BE2C (cell line): Measurements from ENCODE around the gene QKI.
"Not testable (repeated sequence)": the region's sequence is repeated elsewhere in the genome, so short reads cannot be mapped to it uniquely, and the experiment has no call there.

Source experiments
- DNase-seq: peaks from one replicate; pipeline ENCODE4 v3.0.0-alpha.2; 2020
- H3K27me3 ChIP-seq: fragments of 250-450 bp; sonication (Bioruptor Pico); 2 replicates; pipeline ENCODE4 v1.5.1; 2020; ENCODE audit warnings: mild to moderate bottlenecking
- H3K36me3 ChIP-seq: fragments of 250-450 bp; sonication (Bioruptor Pico); 2 replicates; pipeline ENCODE4 v1.5.1; 2020; ENCODE audit warnings: mild to moderate bottlenecking
- H3K4me1 ChIP-seq: fragments of 250-450 bp; sonication (Bioruptor Pico); 2 replicates; pipeline ENCODE4 v1.5.1; 2020
- H3K4me3 ChIP-seq: 2 replicates; pipeline ENCODE4 v1.5.1; 2011; ENCODE audit warnings: low read depth, low read length
- H3K9me3 ChIP-seq: fragments of 250-450 bp; sonication (Bioruptor Pico); 2 replicates; pipeline ENCODE4 v1.5.1; 2020
- CTCF ChIP-seq: IDR thresholded peaks from 2 replicates; pipeline ENCODE4 v1.5.1; 2012; ENCODE audit warnings: mild to moderate bottlenecking, low read depth, low read length

Gene QKI

GRCh38 chr6:163427498-163428254, 13.2 kb downstream of the QKI start:
- no peak for DNase-seq
- TF ChIP-seq CTCF, result peak; percentile 43; the same call in 1 of the 2 replicates
- H3K9me3 ChIP-seq, result no peaks in the 10 kb centered on the region
- no peak overlapping the region for H3K4me3 ChIP-seq
- H3K36me3 ChIP-seq, result no peaks in the 10 kb centered on the region
- H3K27me3 ChIP-seq, result no peaks in the 10 kb centered on the region
- H3K4me1 ChIP-seq, result peaks cover 12% of the 10 kb centered on the region

GRCh38 chr6:163428373-163428772, 13.9 kb downstream of the QKI start:
- no peak for DNase-seq
- no peaks in the 10 kb centered on the region for H3K27me3 ChIP-seq
- no peak for TF ChIP-seq CTCF
- H3K36me3 ChIP-seq, result no peaks in the 10 kb centered on the region
- no peak overlapping the region for H3K4me3 ChIP-seq
- H3K4me1 ChIP-seq, result peaks cover 12% of the 10 kb centered on the region
- H3K9me3 ChIP-seq, result no peaks in the 10 kb centered on the region

GRCh38 chr6:163429858-163430448, 15.4 kb downstream of the QKI start:
- H3K27me3 ChIP-seq, result no peaks in the 10 kb centered on the region
- no peak for TF ChIP-seq CTCF
- no peaks in the 10 kb centered on the region for H3K9me3 ChIP-seq
- H3K4me1 ChIP-seq, result peaks cover 12% of the 10 kb centered on the region
- no peak for DNase-seq
- no peaks in the 10 kb centered on the region for H3K36me3 ChIP-seq
- no peak overlapping the region for H3K4me3 ChIP-seq

- H3K9me3 ChIP-seq, result no peaks in the 10 kb centered on the region
- no peak overlapping the region for H3K4me3 ChIP-seq
- H3K4me1 ChIP-seq, result peaks cover 12% of the 10 kb centered on the region
- H3K36me3 ChIP-seq, result no peaks in the 10 kb centered on the region
- peak; percentile 8; the same call in 1 of the 2 replicates for TF ChIP-seq CTCF
- H3K27me3 ChIP-seq, result no peaks in the 10 kb centered on the region
- DNase-seq, result no peak
Observed at GRCh38 chr6:163432300-163432699, 17.8 kb downstream of the QKI start.

GRCh38 chr6:163433486-163433885, 19.0 kb downstream of the QKI start:
- not testable (repeated sequence) for H3K9me3 ChIP-seq, DNase-seq, H3K27me3 ChIP-seq, H3K4me3 ChIP-seq, H3K36me3 ChIP-seq
- peaks cover 14% of the 10 kb centered on the region for H3K4me1 ChIP-seq

- no peak overlapping the region for H3K4me3 ChIP-seq
- no peak for DNase-seq
- H3K9me3 ChIP-seq, result no peaks in the 10 kb centered on the region
- no peak for TF ChIP-seq CTCF
- H3K4me1 ChIP-seq, result peaks cover 12% of the 10 kb centered on the region
- H3K36me3 ChIP-seq, result no peaks in the 10 kb centered on the region
- H3K27me3 ChIP-seq, result no peaks in the 10 kb centered on the region
Observed at GRCh38 chr6:163435023-163435422, 20.5 kb downstream of the QKI start.
